HL-60 (cell line): ENCODE measurements around the gene BPIFB6.

ENCODE experiments used
- DNase-seq, 2 experiments: peaks; one replicate each; pipeline ENCODE4 v3.0.0-alpha.2; 2010 to 2020; ENCODE audit warnings: low read depth in 1 of 2, low spot score in 1 of 2
- H3K27ac ChIP-seq: fragments of 250-450 bp; sonication (Bioruptor Pico); replicated peaks from 2 replicates; pipeline ENCODE4 v1.5.1; 2020; ENCODE audit warnings: mild to moderate bottlenecking, moderate library complexity
- H3K27me3 ChIP-seq: fragments of 250-450 bp; sonication (Bioruptor Pico); 2 replicates; pipeline ENCODE4 v1.5.1; 2021; ENCODE audit warnings: mild to moderate bottlenecking, moderate library complexity; ENCODE audit not compliant: insufficient read depth, poor library complexity, severe bottlenecking
- H3K4me3 ChIP-seq: replicated peaks from 2 replicates; pipeline ENCODE4 v1.5.1; 2011; ENCODE audit warnings: mild to moderate bottlenecking, control low read depth, low read length; ENCODE audit not compliant: insufficient read depth
- GABPA ChIP-seq: IDR thresholded peaks from 2 replicates; pipeline ENCODE4 v1.6.1; 2012; ENCODE audit warnings: low read depth
- POLR2AphosphoS5 ChIP-seq: IDR thresholded peaks from 2 replicates; pipeline ENCODE4 v1.6.1; 2012; ENCODE audit warnings: low read depth
- SPI1 ChIP-seq: IDR thresholded peaks from 2 replicates; pipeline ENCODE4 v1.6.1; 2012; ENCODE audit warnings: low read depth, mild to moderate bottlenecking, borderline replicate concordance
- TF ChIP-seq, protein P1 (sequence below): IDR thresholded peaks from one replicate; pipeline ENCODE4 v1.5.1; 2011; ENCODE audit warnings: low read length, control low read depth, inconsistent platforms; ENCODE audit not compliant: insufficient read depth
- TF ChIP-seq, protein P2 (sequence below): IDR thresholded peaks from 2 replicates; pipeline ENCODE4 v1.6.1; 2012; ENCODE audit warnings: low read depth; ENCODE audit not compliant: insufficient replicate concordance

The BPIFB6 gene

DNA sequence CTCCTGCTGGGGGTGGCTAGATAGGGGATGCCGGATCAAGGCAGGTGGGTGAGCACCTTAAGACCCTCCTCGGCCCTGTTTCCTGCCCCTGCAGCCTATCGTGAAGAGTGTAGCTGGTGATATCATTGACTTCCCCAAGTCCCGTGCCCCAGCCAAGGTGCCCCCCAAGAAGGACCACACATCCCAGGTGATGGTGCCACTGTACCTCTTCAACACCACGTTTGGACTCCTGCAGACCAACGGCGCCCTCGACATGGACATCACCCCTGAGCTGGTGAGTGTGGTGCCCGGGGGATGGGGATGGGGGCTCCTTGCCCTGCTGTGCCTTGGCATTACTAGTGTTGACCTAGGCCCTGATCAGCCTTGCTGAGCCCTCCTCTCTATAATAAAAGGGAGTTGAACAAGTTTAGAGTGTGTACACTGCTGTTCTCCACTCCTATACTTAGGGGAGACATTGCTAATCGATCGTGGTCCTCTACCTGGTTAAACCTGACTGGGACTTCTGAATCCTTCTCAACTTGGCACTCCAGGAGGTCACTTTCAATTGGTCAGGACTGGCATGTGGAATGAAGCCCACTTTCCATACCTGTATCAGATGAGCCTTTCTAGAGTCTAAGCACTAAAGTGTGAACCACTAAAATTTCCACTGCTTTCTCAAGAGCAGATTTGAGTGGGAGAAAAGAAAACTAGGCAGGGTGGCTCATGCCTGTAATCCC, 33.3 kb downstream of the BPIFB6 start:
- TF ChIP-seq, protein P1, sequence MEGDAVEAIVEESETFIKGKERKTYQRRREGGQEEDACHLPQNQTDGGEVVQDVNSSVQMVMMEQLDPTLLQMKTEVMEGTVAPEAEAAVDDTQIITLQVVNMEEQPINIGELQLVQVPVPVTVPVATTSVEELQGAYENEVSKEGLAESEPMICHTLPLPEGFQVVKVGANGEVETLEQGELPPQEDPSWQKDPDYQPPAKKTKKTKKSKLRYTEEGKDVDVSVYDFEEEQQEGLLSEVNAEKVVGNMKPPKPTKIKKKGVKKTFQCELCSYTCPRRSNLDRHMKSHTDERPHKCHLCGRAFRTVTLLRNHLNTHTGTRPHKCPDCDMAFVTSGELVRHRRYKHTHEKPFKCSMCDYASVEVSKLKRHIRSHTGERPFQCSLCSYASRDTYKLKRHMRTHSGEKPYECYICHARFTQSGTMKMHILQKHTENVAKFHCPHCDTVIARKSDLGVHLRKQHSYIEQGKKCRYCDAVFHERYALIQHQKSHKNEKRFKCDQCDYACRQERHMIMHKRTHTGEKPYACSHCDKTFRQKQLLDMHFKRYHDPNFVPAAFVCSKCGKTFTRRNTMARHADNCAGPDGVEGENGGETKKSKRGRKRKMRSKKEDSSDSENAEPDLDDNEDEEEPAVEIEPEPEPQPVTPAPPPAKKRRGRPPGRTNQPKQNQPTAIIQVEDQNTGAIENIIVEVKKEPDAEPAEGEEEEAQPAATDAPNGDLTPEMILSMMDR = no peak
- no peak overlapping the region for H3K27ac ChIP-seq
- H3K27me3 ChIP-seq = no peaks in the 10 kb centered on the region
- no peak overlapping the region for H3K4me3 ChIP-seq
- DNase-seq = no peak

DNA sequence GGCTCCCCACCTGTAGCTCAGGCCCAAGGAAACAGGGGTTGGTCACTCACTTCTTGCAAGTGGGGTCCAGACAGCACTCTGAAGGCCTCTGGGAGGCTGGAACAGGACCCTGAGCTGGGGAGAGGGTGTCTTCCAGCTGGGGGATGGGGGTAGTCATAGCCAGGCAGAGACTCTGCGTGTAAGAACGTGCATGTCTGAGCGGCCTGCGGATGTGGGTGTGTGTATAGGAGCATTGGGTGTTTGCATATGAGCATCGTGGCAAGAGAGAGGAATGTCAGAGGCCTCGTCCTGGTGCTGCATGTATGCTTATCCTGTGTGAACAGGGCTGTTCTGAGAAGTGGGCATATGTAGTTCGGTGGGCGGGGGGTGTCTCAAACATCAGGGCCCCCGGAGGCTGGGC, 34.3 kb downstream of the BPIFB6 start:
- Histone ChIP-seq H3K27ac (no peak overlapping the region), H3K27me3 (no peaks in the 10 kb centered on the region), H3K4me3 (no peak overlapping the region)
- DNase-seq = no peak
- TF ChIP-seq, protein P2, sequence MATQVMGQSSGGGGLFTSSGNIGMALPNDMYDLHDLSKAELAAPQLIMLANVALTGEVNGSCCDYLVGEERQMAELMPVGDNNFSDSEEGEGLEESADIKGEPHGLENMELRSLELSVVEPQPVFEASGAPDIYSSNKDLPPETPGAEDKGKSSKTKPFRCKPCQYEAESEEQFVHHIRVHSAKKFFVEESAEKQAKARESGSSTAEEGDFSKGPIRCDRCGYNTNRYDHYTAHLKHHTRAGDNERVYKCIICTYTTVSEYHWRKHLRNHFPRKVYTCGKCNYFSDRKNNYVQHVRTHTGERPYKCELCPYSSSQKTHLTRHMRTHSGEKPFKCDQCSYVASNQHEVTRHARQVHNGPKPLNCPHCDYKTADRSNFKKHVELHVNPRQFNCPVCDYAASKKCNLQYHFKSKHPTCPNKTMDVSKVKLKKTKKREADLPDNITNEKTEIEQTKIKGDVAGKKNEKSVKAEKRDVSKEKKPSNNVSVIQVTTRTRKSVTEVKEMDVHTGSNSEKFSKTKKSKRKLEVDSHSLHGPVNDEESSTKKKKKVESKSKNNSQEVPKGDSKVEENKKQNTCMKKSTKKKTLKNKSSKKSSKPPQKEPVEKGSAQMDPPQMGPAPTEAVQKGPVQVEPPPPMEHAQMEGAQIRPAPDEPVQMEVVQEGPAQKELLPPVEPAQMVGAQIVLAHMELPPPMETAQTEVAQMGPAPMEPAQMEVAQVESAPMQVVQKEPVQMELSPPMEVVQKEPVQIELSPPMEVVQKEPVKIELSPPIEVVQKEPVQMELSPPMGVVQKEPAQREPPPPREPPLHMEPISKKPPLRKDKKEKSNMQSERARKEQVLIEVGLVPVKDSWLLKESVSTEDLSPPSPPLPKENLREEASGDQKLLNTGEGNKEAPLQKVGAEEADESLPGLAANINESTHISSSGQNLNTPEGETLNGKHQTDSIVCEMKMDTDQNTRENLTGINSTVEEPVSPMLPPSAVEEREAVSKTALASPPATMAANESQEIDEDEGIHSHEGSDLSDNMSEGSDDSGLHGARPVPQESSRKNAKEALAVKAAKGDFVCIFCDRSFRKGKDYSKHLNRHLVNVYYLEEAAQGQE = no peak
- TF ChIP-seq, protein P1 = no peak
- TF ChIP-seq POLR2AphosphoS5 (no peak), SPI1 (no peak), GABPA (no peak)

DNA sequence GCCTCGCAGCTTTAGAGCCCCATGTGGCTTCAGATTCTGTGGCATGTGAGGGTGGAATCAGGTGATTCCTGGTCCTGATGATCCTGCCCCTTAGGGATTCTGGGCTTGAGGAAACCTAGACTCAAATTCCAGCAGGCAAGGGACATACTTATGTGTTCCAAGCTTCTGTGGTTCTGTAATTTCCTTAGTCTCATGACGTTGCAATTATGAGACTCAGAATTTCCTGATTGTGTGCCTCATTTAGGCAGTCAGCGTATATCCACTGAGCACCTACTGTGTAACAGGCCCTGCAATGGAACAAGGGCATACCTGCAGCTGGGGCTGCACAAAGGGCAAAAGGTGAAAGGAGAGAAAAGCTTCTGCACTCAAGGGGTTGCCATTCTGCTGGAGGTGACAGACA, 36.4 kb downstream of the BPIFB6 start:
- TF ChIP-seq, protein P2 = no peak
- TF ChIP-seq GABPA = no peak
- no peak for TF ChIP-seq SPI1
- TF ChIP-seq POLR2AphosphoS5 = no peak
- TF ChIP-seq, protein P1 = no peak
- H3K27ac ChIP-seq = no peak overlapping the region
- DNase-seq = no peak
- no peaks in the 10 kb centered on the region for H3K27me3 ChIP-seq
- no peak overlapping the region for H3K4me3 ChIP-seq

DNA sequence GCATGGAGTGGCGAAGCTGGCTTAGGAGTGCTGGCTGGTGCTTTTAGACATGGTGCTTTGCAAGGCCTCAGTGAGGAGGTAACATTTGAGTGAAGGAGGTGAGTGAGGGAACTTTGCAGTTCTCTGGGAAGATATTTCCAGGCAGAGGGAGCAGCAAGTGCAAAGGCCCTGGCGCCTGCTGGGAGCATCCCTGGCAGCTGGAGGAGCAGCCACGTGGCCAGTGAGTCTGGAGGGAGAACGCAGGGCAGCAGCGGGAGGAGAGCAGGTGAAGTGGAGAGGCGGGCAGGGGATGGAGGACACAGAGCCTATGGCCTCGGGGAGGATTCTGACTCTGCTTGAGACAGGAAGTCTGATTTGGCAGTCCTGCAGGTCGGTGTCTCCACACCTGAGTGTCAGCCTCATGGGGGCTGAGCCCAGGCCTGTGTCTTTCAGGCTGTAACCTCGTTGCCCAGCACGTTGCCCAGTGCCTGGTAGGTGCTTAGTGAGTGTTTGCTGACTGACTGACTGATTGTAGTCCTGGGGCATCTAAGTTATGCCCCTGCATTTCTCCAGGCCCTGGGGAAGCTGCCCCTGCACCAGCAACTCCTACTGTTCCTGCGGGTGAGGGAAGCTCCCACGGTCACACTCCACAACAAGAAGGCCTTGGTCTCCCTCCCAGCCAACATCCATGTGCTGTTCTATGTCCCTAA, 36.9 kb downstream of the BPIFB6 start:
- H3K27me3 ChIP-seq = no peaks in the 10 kb centered on the region
- no peak for DNase-seq
- H3K27ac ChIP-seq = no peak overlapping the region
- no peak for TF ChIP-seq GABPA
- TF ChIP-seq, protein P2 = no peak
- TF ChIP-seq, protein P1 = no peak
- TF ChIP-seq SPI1 = no peak
- no peak for TF ChIP-seq POLR2AphosphoS5
- no peak overlapping the region for H3K4me3 ChIP-seq
